ENCODE results near the gene SLC6A13. TPM values are rescaled to one million over a fixed set of nuclear protein-coding genes. Genes with fewer than 3 reads are reported as not detected.

The SLC6A13 gene
- total and polyA plus RNA-seq, 10 of the 15 experiments (the other 5 are each of a cell fraction or from before 2014, with no cell fraction given): 0.18 to 1.2 (median 0.20) TPM; not detected in 3

DNA sequence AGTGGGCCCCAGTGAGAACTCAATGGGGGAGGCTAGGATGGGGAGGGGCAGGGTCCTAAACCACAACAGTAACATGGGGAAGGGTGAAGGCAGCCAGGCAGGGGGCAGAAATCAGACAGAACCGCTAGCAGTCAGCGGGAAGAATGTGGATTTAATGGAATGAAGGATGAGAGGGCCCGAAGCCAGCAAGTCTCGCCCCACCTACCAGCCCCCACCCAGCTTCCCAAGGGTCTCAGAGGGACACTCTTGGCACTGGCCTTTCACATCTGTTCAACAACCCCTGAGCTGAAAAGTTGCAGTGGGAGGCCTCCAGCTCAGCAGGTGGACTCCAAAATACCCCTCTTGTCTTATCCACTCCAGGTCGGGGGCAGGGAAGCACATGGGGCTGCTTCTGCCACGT lies 42.1 kb downstream of the SLC6A13 start (continued):
- no peak for TF ChIP-seq PAX5 (IDR thresholded peaks at IDR 0.05; ENCODE audit: borderline replicate concordance, low read depth, low read length)

- in situ Hi-C loops (cut with MboI): no loop called here
- H3K79me2 ChIP-seq (ENCODE audit: control insufficient read depth, insufficient read depth, low read length): no peaks in the 10 kb centered on the region
- no peaks in the 10 kb centered on the region for H3K9me3 ChIP-seq (replicated peaks; ENCODE audit: control insufficient read depth, insufficient read depth, low read length)
- H4K20me1 ChIP-seq (ENCODE audit: control insufficient read depth, insufficient read depth): no peaks in the 10 kb centered on the region; the same call in 1 of the 2 replicates
- no peaks in the 10 kb centered on the region for H3K4me1 ChIP-seq (ENCODE audit: control insufficient read depth, insufficient read depth, low read length)
- WGBS (ENCODE audit: insufficient coverage, insufficient replicate concordance, low lambda C conversion rate, missing lambda C conversion rate): 14% methylated on average over 17 of the region's 17 CpGs
- ATAC-seq: peak; percentile 98
- no peak overlapping the region for H3K4me2 ChIP-seq (ENCODE audit: control insufficient read depth, insufficient read depth)
- intact Hi-C loops (cut with micrococcal nuclease; ENCODE audit: unreplicated experiment): no loop called here
- ChIA-PET RAD21 (ENCODE audit: unreplicated experiment) (interaction anchor here (0.7 kb wide), 1 partner anchor 27 kb away, joined by 3 read pairs; no protein-coding TSS in a partner anchor), SMC1A (ENCODE audit: uncharacterized antibody, unreplicated experiment) (interaction anchor here (1.1 kb wide), 1 partner anchor 113 kb away, joined by 3 read pairs; no protein-coding TSS in a partner anchor), CTCF (interaction anchor here (0.6 to 1.2 kb wide), 4 partner anchors 8 to 112 kb away, joined by 4 read pairs; partner anchors contain the start of gene SLC6A13), POLR2A (no interaction called here)
- H3K27ac ChIP-seq (ENCODE audit: control insufficient read depth, insufficient read depth): no peak overlapping the region
- H3K27me3 ChIP-seq (replicated peaks in 1 of 2; ENCODE audit: control insufficient read depth in 2 of 2, insufficient read depth in 2 of 2, low read length in 1 of 2): no peaks in the 10 kb centered on the region; a peak in 1 of 4 replicates
- no peaks in the 10 kb centered on the region for H3K36me3 ChIP-seq (ENCODE audit: control insufficient read depth in 2 of 2, insufficient read depth in 2 of 2, low read length in 1 of 2)
- H3K9ac ChIP-seq (ENCODE audit: control insufficient read depth, insufficient read depth, low read length): no peak overlapping the region
- H2AFZ ChIP-seq (ENCODE audit: control insufficient read depth, low read depth, low read length): no peak overlapping the region
- H3K4me3 ChIP-seq: no peak overlapping the region
- no peak for DNase-seq (ENCODE audit: low read depth, low spot score)
- BruUV-seq (replicated peaks): no TSS peak
- FAIRE-seq: no peak
- TF ChIP-seq NFIC (IDR thresholded peaks at IDR 0.05; ENCODE audit: low read depth, low read length) (no peak), SPI1 (IDR thresholded peaks at IDR 0.05; ENCODE audit: borderline replicate concordance, insufficient read depth, low read depth, low read length) (peak; percentile 37; the same call in 1 of the 2 replicates), SMC3 (IDR thresholded peaks at IDR 0.05; ENCODE audit: borderline replicate concordance, low read length) (peak; percentile 48), RAD21 (IDR thresholded peaks at IDR 0.05; ENCODE audit: insufficient read depth, low read depth, low read length) (peak; percentile 57), CTCF (IDR thresholded peaks at IDR 0.05 in 2 of 3, conservative IDR thresholded peaks at IDR 0.05 in 1 of 3; ENCODE audit: control insufficient read depth in 2 of 3, extremely low read depth in 1 of 3, insufficient read depth in 1 of 3, low read depth in 3 of 3, low read length in 3 of 3) (peak; percentile 63 to 75 (median 71)), RFX5 (IDR thresholded peaks at IDR 0.05; ENCODE audit: low read depth, low read length) (no peak)
Measured at GRCh38 chr12:219891-220352, 42.7 kb downstream of the SLC6A13 start.
